ENCODE results near the gene OGN.

Gene OGN

DNA sequence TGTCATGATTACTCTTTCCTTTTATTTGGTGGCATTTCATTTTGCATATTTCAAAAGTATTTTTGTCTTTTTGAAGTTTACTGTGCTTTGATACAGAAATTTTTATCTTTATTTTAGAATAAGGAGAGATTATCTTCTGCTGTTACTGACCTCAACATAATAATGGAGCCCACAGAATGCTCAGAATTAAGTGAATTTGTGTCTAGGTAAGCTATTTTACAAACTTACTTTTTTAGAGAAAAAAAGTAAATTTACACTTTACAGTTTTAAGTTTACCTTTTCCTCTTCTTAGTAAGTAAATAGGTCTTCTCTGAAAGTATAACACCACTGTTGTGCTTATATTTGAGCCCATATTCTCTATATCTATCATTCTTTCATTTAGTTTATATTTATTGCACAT, 58.8 kb downstream of the OGN start:
- ChIA-PET CTCF (no interaction called here), POLR2A (no interaction called here)
- peaks cover 0 to 25% of the 10 kb centered on the region in 2 experiments for H3K36me3 ChIP-seq (ENCODE audit: control insufficient read depth in 2 of 2, insufficient read depth in 1 of 2, low read length in 2 of 2)
- TF ChIP-seq MZF1 (tag by site-specific recombination; IDR thresholded peaks at IDR 0.05; ENCODE audit: borderline replicate concordance) (no peak), ZNF391 (tag by site-specific recombination; IDR thresholded peaks at IDR 0.05; ENCODE audit: borderline replicate concordance, low read depth) (no peak), ZNF747 (tag by site-specific recombination; IDR thresholded peaks at IDR 0.05) (no peak), SP7 (tag by site-specific recombination; IDR thresholded peaks at IDR 0.05) (no peak), ZNF404 (tag by site-specific recombination; IDR thresholded peaks at IDR 0.05) (no peak), ZNF223 (tag by site-specific recombination; IDR thresholded peaks at IDR 0.05) (no peak), GLIS2 (tag by site-specific recombination; IDR thresholded peaks at IDR 0.05) (no peak), ZBTB21 (tag by site-specific recombination; IDR thresholded peaks at IDR 0.05) (no peak), ZNF555 (tag by site-specific recombination; conservative IDR thresholded peaks at IDR 0.05) (no peak)
- TF ChIP-seq, protein P1, sequence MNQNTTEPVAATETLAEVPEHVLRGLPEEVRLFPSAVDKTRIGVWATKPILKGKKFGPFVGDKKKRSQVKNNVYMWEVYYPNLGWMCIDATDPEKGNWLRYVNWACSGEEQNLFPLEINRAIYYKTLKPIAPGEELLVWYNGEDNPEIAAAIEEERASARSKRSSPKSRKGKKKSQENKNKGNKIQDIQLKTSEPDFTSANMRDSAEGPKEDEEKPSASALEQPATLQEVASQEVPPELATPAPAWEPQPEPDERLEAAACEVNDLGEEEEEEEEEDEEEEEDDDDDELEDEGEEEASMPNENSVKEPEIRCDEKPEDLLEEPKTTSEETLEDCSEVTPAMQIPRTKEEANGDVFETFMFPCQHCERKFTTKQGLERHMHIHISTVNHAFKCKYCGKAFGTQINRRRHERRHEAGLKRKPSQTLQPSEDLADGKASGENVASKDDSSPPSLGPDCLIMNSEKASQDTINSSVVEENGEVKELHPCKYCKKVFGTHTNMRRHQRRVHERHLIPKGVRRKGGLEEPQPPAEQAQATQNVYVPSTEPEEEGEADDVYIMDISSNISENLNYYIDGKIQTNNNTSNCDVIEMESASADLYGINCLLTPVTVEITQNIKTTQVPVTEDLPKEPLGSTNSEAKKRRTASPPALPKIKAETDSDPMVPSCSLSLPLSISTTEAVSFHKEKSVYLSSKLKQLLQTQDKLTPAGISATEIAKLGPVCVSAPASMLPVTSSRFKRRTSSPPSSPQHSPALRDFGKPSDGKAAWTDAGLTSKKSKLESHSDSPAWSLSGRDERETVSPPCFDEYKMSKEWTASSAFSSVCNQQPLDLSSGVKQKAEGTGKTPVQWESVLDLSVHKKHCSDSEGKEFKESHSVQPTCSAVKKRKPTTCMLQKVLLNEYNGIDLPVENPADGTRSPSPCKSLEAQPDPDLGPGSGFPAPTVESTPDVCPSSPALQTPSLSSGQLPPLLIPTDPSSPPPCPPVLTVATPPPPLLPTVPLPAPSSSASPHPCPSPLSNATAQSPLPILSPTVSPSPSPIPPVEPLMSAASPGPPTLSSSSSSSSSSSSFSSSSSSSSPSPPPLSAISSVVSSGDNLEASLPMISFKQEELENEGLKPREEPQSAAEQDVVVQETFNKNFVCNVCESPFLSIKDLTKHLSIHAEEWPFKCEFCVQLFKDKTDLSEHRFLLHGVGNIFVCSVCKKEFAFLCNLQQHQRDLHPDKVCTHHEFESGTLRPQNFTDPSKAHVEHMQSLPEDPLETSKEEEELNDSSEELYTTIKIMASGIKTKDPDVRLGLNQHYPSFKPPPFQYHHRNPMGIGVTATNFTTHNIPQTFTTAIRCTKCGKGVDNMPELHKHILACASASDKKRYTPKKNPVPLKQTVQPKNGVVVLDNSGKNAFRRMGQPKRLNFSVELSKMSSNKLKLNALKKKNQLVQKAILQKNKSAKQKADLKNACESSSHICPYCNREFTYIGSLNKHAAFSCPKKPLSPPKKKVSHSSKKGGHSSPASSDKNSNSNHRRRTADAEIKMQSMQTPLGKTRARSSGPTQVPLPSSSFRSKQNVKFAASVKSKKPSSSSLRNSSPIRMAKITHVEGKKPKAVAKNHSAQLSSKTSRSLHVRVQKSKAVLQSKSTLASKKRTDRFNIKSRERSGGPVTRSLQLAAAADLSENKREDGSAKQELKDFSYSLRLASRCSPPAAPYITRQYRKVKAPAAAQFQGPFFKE (tag by site-specific recombination; IDR thresholded peaks at IDR 0.05; ENCODE audit: borderline replicate concordance): no peak
- no peak overlapping the region for H3K27ac ChIP-seq (ENCODE audit: extremely low read depth, low read depth, low read length)
- no peaks in the 10 kb centered on the region for H3K9me3 ChIP-seq (ENCODE audit: control insufficient read depth, insufficient read depth, low read depth, low read length)
- no peak overlapping the region for H3K4me3 ChIP-seq (ENCODE audit: low read depth, low read length)
- H3K4me1 ChIP-seq (ENCODE audit: control insufficient read depth, insufficient read depth, low read length): no peaks in the 10 kb centered on the region

GRCh38 chr9:92342825-92343488, 61.4 kb downstream of the OGN start:
- CTCF ChIA-PET: interaction anchor here (0.6 to 1.5 kb wide), 4 partner anchors 17 to 448 kb away, joined by 3 to 4 read pairs (median 4); partner anchors contain the start of gene CENPP
- POLR2A ChIA-PET: no interaction called here
- H3K4me1 ChIP-seq (ENCODE audit: control insufficient read depth, insufficient read depth, low read length): no peaks in the 10 kb centered on the region
- TF ChIP-seq ZNF16 (tag by site-specific recombination; IDR thresholded peaks at IDR 0.05; ENCODE audit: low read depth) (no peak), ZXDB (tag by site-specific recombination; IDR thresholded peaks at IDR 0.05) (no peak), ZNF121 (tag by site-specific recombination; IDR thresholded peaks at IDR 0.05) (no peak), ZNF138 (tag by site-specific recombination; IDR thresholded peaks at IDR 0.05; ENCODE audit: borderline replicate concordance) (no peak), BCL11A (tag by site-specific recombination; IDR thresholded peaks at IDR 0.05; ENCODE audit: low read depth) (no peak), ZBTB10 (tag by site-specific recombination; IDR thresholded peaks at IDR 0.05) (no peak), ZNF184 (tag by site-specific recombination; IDR thresholded peaks at IDR 0.05) (no peak), ZNF791 (tag by site-specific recombination; IDR thresholded peaks at IDR 0.05) (no peak)
- TF ChIP-seq, protein P2, sequence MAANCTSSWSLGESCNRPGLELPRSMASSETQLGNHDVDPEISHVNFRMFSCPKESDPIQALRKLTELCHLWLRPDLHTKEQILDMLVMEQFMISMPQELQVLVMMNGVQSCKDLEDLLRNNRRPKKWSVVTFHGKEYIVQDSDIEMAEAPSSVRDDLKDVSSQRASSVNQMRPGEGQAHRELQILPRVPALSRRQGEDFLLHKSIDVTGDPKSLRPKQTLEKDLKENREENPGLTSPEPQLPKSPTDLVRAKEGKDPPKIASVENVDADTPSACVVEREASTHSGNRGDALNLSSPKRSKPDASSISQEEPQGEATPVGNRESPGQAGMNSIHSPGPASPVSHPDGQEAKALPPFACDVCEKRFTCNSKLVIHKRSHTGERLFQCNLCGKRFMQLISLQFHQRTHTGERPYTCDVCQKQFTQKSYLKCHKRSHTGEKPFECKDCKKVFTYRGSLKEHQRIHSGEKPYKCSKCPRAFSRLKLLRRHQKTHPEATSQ (tag by site-specific recombination; IDR thresholded peaks at IDR 0.05): no peak
- TF ChIP-seq, protein P3, sequence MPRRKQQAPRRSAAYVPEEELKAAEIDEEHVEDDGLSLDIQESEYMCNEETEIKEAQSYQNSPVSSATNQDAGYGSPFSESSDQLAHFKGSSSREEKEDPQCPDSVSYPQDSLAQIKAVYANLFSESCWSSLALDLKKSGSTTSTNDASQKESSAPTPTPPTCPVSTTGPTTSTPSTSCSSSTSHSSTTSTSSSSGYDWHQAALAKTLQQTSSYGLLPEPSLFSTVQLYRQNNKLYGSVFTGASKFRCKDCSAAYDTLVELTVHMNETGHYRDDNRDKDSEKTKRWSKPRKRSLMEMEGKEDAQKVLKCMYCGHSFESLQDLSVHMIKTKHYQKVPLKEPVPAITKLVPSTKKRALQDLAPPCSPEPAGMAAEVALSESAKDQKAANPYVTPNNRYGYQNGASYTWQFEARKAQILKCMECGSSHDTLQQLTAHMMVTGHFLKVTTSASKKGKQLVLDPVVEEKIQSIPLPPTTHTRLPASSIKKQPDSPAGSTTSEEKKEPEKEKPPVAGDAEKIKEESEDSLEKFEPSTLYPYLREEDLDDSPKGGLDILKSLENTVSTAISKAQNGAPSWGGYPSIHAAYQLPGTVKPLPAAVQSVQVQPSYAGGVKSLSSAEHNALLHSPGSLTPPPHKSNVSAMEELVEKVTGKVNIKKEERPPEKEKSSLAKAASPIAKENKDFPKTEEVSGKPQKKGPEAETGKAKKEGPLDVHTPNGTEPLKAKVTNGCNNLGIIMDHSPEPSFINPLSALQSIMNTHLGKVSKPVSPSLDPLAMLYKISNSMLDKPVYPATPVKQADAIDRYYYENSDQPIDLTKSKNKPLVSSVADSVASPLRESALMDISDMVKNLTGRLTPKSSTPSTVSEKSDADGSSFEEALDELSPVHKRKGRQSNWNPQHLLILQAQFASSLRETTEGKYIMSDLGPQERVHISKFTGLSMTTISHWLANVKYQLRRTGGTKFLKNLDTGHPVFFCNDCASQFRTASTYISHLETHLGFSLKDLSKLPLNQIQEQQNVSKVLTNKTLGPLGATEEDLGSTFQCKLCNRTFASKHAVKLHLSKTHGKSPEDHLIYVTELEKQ (tag by site-specific recombination; IDR thresholded peaks at IDR 0.05; ENCODE audit: borderline replicate concordance): no peak

More at GRCh38 chr9:92342825-92343488, 61.4 kb downstream of the OGN start:
- Histone ChIP-seq H3K4me3 (ENCODE audit: low read depth, low read length) (no peak overlapping the region), H3K9me3 (ENCODE audit: control insufficient read depth, insufficient read depth, low read depth, low read length) (no peaks in the 10 kb centered on the region), H3K27ac (ENCODE audit: extremely low read depth, low read depth, low read length) (no peak overlapping the region), H3K36me3 (ENCODE audit: control insufficient read depth in 2 of 2, insufficient read depth in 1 of 2, low read length in 2 of 2) (peaks cover 4 to 42% of the 10 kb centered on the region in 2 experiments)

All from HEK293 (cell line).